HEK293T (cell line): ENCODE measurements around the gene EPHA2.

Experiments
- ARNT ChIP-seq: fragments of 450-650 bp; IDR thresholded peaks from 2 replicates; pipeline ENCODE4 v1.6.1; 2017; ENCODE audit warnings: mild to moderate bottlenecking
- BHLHE40 ChIP-seq: fragments of 450-650 bp; IDR thresholded peaks from 2 replicates; pipeline ENCODE4 v1.6.1; 2016; ENCODE audit warnings: mild to moderate bottlenecking, moderate library complexity, borderline replicate concordance
- HDGF ChIP-seq: fragments of 450-650 bp; IDR thresholded peaks from 2 replicates; pipeline ENCODE4 v1.6.1; 2017; ENCODE audit warnings: antibody characterized with exemption, borderline replicate concordance
- L3MBTL2 ChIP-seq: fragments of 450-650 bp; conservative IDR thresholded peaks from 2 replicates; pipeline ENCODE4 v1.6.1; 2016; ENCODE audit warnings: mild to moderate bottlenecking
- NFRKB ChIP-seq: fragments of 450-650 bp; IDR thresholded peaks from 2 replicates; pipeline ENCODE4 v1.6.1; 2016; ENCODE audit warnings: mild to moderate bottlenecking, moderate library complexity
- SUZ12 ChIP-seq: fragments of 450-650 bp; IDR thresholded peaks from 2 replicates; pipeline ENCODE4 v1.6.1; 2016; ENCODE audit warnings: mild to moderate bottlenecking
- ZNF384 ChIP-seq: fragments of 450-650 bp; IDR thresholded peaks from 2 replicates; pipeline ENCODE4 v1.6.1; 2016
- TF ChIP-seq, protein P1 (sequence below): fragments of 450-650 bp; IDR thresholded peaks from 2 replicates; pipeline ENCODE4 v1.6.1; 2016

DNA sequence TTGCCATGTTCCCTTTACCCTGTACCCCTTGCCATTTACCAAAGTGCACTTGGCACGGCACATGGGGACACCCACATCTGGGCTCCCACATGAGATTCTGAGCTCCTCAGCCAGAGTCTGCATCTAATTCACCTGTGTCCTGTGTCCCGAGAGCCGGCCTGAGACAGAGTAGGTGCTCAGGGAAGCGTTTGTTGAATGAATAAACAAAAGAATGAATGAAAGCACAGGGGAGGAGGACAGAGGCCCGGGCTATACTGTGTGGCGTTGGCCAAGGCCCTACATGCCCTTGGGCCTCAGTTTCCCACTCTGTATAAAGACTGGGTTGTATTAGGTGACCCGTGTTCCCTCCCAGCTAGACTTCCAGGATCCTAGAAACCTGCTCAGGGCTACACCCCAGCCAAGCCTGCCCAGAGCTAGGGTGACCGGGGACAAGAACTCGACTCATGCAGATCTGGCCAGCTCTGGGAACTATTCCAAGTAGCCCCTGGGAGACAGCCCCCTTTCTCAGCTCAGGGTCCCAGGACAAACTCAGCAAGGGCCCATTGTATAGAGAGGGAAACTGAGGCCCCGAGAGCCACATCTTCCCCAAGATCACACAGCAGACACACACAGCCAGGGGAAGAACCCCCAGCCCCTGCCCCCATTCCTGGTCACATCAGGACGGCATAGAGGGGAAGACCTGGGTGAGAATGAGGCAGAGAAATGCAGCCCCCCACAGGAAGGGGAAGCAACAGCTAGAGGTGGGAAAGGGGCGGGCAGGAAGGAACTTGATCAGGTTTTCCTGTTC, 6.0 kb downstream of the EPHA2 start:
- TF ChIP-seq BHLHE40 = no peak
- TF ChIP-seq, protein P1, sequence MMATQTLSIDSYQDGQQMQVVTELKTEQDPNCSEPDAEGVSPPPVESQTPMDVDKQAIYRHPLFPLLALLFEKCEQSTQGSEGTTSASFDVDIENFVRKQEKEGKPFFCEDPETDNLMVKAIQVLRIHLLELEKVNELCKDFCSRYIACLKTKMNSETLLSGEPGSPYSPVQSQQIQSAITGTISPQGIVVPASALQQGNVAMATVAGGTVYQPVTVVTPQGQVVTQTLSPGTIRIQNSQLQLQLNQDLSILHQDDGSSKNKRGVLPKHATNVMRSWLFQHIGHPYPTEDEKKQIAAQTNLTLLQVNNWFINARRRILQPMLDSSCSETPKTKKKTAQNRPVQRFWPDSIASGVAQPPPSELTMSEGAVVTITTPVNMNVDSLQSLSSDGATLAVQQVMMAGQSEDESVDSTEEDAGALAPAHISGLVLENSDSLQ = no peak
- TF ChIP-seq ZNF384 = no peak
- TF ChIP-seq HDGF = no peak
- TF ChIP-seq ARNT = no peak
- no peak for TF ChIP-seq L3MBTL2
- TF ChIP-seq SUZ12 = no peak
- no peak for TF ChIP-seq NFRKB
